HepG2 (cell line): Measurements from ENCODE around the gene FAM43B. TPM values are rescaled to one million over a fixed set of nuclear protein-coding genes. Genes with fewer than 3 reads are reported as not detected.

Experiments
- BRCA1 ChIP-seq: sonication (generic); formaldehyde crosslinking; IDR thresholded peaks from 2 replicates; pipeline ENCODE4 v1.4.0; 2020; ENCODE audit warnings: missing genetic modification reagents
- HNRNPUL1 ChIP-seq: fragments of 200-400 bp; formaldehyde crosslinking; IDR thresholded peaks from 2 replicates; pipeline ENCODE4 v1.6.1; 2017; ENCODE audit warnings: low read depth, mild to moderate bottlenecking, low read length, moderate library complexity
- KLF16 ChIP-seq, 2 experiments: sonication (generic) in 1 of 2; formaldehyde crosslinking in 1 of 2; IDR thresholded peaks; 2 replicates each; pipeline versions ENCODE4 v1.6.1 to v1.8.0; 2016 to 2023; ENCODE audit warnings: missing genetic modification reagents in 2 of 2, missing compliant biosample characterization in 1 of 2
- PRDM15 ChIP-seq: sonication (generic); formaldehyde crosslinking; IDR thresholded peaks from 2 replicates; pipeline ENCODE4 v1.4.0; 2020; ENCODE audit warnings: missing genetic modification reagents
- PRDM4 ChIP-seq: sonication (generic); formaldehyde crosslinking; IDR thresholded peaks from 2 replicates; pipeline ENCODE4 v1.9.0; 2021; ENCODE audit warnings: missing genetic modification reagents, borderline replicate concordance
- RFXANK ChIP-seq: IDR thresholded peaks from 2 replicates; pipeline ENCODE4 v1.6.1; 2016
- STAT6 ChIP-seq: sonication (generic); formaldehyde crosslinking; IDR thresholded peaks from 2 replicates; pipeline ENCODE4 v1.4.0; 2020; ENCODE audit warnings: missing genetic modification reagents, mild to moderate bottlenecking, borderline replicate concordance
- THAP7 ChIP-seq: sonication (generic); formaldehyde crosslinking; IDR thresholded peaks from 2 replicates; pipeline ENCODE4 v1.8.1; 2023; ENCODE audit warnings: mild to moderate bottlenecking, missing genetic modification reagents
- XRCC5 ChIP-seq: fragments of 200-400 bp; formaldehyde crosslinking; optimal IDR thresholded peaks from 2 replicates; pipeline ENCODE3; 2017; ENCODE audit warnings: mild to moderate bottlenecking, low read length
- ZBTB14 ChIP-seq: sonication (generic); formaldehyde crosslinking; IDR thresholded peaks from 2 replicates; pipeline ENCODE4 v1.4.0; 2020; ENCODE audit warnings: missing genetic modification reagents
- ZNF10 ChIP-seq: sonication (generic); formaldehyde crosslinking; IDR thresholded peaks from 2 replicates; pipeline ENCODE4 v1.4.0; 2020; ENCODE audit warnings: mild to moderate bottlenecking, low read depth, missing genetic modification reagents, borderline replicate concordance
- ZNF512B ChIP-seq: sonication (generic); formaldehyde crosslinking; IDR thresholded peaks from 2 replicates; pipeline ENCODE4 v1.5.1; 2020; ENCODE audit warnings: missing genetic modification reagents, mild to moderate bottlenecking, borderline replicate concordance
- ZNF557 ChIP-seq: sonication (generic); formaldehyde crosslinking; IDR thresholded peaks from 2 replicates; pipeline ENCODE4 v1.4.0; 2020; ENCODE audit warnings: missing genetic modification reagents
- polyA plus RNA-seq, 8 experiments: library from polyadenylated mRNA; depleted of rRNA in 3 of 8; stranded (reverse) in 7 of 8; unstranded in 1 of 8; fragments of >200 nt; fragmentation: Illumina TruSeq in 4 of 8; extraction: Trizol in 4 of 8; gene quantifications; 2 replicates each; pipeline versions ENCODE4 v1.2.1 to v1.2.3, GENCODE V29; 2011 to 2016; ENCODE audit warnings: low read depth in 4 of 8, missing spikeins in 1 of 8, mixed read lengths in 1 of 8; ENCODE audit not compliant: insufficient read depth in 1 of 8
- total RNA-seq, 5 experiments: library from RNA; depleted of rRNA; stranded (reverse); fragments of >200 nt; fragmentation: Illumina TruSeq; extraction: Trizol; gene quantifications; 2 replicates each; pipeline ENCODE4 v1.2.3, GENCODE V29; 2016; ENCODE audit warnings: low read depth in 1 of 5

Gene FAM43B
- total and polyA plus RNA-seq, 2 of the 13 experiments (the other 11 are each of a cell fraction or from before 2014, with no cell fraction given): 0.63 to 3.7 TPM

- peak in 1 of 2 experiments; percentile 80; a peak in 1 of 4 replicates for TF ChIP-seq KLF16 (CRISPR knock-in tag; IDR thresholded peaks at IDR 0.05)
- no peak for TF ChIP-seq ZBTB14 (CRISPR knock-in tag)
- peak; percentile 43 for TF ChIP-seq BRCA1
- TF ChIP-seq THAP7 (CRISPR knock-in tag): peak; percentile 92; the same call in 1 of the 2 replicates
- 0 out of 2 replicates have a peak, but pooled peaks have one; percentile 36 for TF ChIP-seq PRDM15 (CRISPR knock-in tag)
- TF ChIP-seq HNRNPUL1: no peak
- TF ChIP-seq XRCC5: peak; percentile 72
- TF ChIP-seq STAT6: peak; percentile 23; the same call in 1 of the 2 replicates
- no peak for TF ChIP-seq ZNF557 (CRISPR knock-in tag)
- TF ChIP-seq ZNF10 (CRISPR knock-in tag): no peak
- no peak for TF ChIP-seq RFXANK (CRISPR knock-in tag)
- no peak for TF ChIP-seq ZNF512B (CRISPR knock-in tag)
- no peak for TF ChIP-seq PRDM4 (CRISPR knock-in tag)
Observed at GRCh38 chr1:20507564-20508410, 44.6 kb upstream of the FAM43B start, which contains the start of gene MUL1 (continued).
